ENCODE measurements around the gene NBPF10.
"Not testable (repeated sequence)": the region's sequence is repeated elsewhere in the genome, so short reads cannot be mapped to it uniquely, and the experiment has no call there.

The NBPF10 gene, protein sequence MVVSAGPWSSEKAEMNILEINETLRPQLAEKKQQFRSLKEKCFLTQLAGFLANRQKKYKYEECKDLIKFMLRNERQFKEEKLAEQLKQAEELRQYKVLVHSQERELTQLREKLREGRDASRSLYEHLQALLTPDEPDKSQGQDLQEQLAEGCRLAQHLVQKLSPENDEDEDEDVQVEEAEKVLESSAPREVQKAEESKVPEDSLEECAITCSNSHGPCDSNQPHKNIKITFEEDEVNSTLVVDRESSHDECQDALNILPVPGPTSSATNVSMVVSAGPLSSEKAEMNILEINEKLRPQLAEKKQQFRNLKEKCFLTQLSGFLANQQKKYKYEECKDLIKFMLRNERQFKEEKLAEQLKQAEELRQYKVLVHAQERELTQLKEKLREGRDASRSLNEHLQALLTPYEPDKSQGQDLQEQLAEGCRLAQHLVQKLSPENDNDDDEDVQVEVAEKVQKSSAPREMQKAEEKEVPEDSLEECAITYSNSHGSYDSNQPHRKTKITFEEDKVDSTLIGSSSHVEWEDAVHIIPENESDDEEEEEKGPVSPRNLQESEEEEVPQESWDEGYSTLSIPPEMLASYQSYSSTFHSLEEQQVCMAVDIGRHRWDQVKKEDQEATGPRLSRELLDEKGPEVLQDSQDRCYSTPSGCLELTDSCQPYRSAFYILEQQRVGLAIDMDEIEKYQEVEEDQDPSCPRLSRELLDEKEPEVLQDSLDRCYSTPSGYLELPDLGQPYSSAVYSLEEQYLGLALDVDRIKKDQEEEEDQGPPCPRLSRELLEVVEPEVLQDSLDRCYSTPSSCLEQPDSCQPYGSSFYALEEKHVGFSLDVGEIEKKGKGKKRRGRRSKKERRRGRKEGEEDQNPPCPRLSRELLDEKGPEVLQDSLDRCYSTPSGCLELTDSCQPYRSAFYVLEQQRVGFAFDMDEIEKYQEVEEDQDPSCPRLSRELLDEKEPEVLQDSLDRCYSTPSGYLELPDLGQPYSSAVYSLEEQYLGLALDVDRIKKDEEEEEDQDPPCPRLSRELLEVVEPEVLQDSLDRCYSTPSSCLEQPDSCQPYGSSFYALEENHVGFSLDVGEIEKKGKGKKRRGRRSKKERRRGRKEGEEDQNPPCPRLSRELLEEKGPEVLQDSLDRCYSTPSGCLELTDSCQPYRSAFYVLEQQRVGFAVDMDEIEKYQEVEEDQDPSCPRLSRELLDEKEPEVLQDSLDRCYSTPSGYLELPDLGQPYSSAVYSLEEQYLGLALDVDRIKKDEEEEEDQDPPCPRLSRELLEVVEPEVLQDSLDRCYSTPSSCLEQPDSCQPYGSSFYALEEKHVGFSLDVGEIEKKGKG (N-terminal part only)

DNA sequence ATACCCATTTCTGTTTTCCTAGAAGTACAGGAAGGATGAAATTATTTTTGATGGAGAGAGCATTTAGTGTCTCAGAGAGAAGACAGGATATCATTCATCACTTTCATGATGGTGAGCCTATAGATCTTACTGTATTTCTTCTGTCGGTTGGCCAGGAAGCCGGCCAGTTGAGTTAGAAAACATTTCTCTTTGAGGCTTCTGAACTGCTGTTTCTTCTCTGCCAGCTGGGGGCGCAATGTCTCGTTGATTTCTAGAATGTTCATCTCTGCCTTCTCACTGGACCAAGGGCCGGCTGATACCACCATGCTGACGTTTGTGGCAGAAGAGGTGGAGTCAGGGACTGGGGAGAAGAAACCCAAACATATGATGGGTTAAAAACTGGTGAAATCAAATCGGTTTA lies at the start of gene NBPF10:
NBPF10 (minus strand) TSS at position 340 of the 400 bp plus-strand sequence; CDS start at position 305, 35 bp downstream.
- DNase-seq = not testable (repeated sequence)

DNA sequence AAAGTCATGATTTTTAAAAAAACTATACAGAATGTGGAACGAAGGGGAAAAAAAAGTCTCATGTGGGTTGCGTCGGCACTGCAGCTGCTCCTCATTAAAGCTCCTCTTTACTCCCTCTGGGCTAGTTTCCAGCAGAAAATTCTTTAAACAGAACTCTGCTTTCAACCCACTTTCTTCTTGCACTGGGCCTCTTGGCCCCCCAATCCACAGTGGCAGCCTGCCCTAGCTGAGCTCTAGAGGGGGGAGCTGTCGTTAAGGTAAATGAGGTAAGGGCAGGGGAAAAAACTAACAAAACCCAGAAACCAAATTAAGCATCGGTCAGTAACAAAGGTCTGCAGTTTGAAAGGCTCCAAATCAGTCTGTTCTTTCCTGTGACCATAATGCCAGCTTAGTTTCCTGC lies 29.9 kb upstream of the NBPF10 start:
- not testable (repeated sequence) for DNase-seq

DNA sequence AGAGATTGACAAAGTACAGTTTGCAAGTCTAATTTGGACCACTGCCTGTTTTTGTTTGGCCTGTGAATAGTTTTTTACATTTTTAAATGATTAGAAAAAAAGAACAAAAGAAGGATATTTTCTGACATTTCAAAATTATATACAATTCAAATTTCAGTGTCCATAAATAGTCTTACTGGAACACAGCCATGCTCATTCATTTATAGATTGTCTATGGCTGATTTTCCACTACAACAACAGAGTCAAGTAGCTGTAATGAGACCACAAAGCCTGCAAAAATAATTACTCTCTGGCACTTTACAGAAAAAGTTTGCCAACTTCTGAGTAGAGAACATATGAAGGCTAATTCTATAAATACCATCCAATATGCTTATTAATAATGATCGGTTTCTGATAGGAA lies 23.1 kb upstream of the NBPF10 start:
- DNase-seq = not testable (repeated sequence)

DNA sequence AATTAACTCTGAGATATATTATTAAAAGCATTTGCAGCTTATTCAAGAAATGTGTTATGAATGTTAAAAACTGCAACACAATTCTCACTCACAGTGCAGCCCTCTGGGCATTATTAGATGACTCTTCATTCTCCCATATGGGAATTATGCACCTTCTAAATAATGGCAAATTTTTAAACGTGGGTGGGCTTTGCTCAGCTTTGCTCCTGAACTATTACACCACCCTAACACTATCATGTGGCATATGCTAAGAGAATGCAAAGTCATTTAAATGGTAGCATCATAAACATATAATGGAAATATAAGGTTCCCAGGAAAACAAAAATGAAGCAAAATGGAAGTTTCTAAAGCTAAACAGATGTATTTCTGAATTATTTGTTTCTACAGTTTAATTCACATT lies 22.7 kb upstream of the NBPF10 start:
- DNase-seq = not testable (repeated sequence)

Data from activated CD8-positive, alpha-beta memory T cell treated with anti-CD3 and anti-CD28 coated beads for 24 hours (primary cell).